GM18909 (cell line): ENCODE data around the gene ZDHHC19.
"Not testable (repeated sequence)": the region's sequence is repeated elsewhere in the genome, so short reads cannot be mapped to it uniquely, and the experiment has no call there.

ENCODE experiments used
- ATAC-seq: cut with Tn5 transposase; IDR thresholded peaks from one replicate; pipeline ENCODE4 v1.9.1; 2021; ENCODE audit warnings: mild to moderate bottlenecking; ENCODE audit not compliant: unreplicated experiment, poor library complexity

ZDHHC19 gene

DNA sequence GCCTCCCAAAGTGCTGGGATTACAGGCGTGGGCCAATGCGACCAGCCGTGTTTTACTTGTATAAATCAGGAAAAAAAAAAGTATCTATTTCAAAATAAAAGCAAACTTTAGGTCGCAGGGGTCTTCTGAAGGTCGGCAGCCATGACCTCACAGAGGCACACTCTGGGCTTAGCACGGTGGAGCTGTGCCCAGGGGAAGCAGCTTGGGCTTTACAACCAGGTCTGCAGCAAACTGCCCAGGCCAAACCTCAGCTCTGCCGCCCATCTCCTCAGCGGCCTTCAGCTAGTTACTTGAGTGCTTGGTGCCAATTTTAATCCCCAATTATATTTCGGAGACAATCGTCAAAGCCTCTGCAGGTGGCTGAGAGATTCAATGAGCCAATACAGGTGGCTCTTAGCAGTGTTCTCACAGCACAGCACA lies 30.1 kb downstream of the ZDHHC19 start:
- ATAC-seq = no peak

DNA sequence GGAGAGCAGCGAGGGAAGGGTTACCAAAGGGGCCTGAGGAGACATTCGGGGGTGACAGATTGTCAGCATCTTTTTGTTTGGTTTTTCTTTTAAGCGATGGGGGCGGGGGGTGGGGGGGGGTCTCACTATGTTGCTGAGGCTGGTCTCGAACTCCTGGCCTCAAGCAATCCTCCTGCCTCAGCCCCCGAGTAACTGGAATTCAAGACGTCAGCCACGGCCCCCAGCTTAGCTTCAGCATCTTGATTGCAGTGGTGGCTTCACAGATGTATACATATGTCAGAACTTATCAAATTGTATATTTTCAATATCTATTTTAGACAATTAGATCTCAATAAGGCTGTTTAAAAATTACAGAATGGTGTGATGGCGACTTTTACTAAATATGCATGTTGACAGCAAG lies 30.9 kb downstream of the ZDHHC19 start:
- no peak for ATAC-seq

DNA sequence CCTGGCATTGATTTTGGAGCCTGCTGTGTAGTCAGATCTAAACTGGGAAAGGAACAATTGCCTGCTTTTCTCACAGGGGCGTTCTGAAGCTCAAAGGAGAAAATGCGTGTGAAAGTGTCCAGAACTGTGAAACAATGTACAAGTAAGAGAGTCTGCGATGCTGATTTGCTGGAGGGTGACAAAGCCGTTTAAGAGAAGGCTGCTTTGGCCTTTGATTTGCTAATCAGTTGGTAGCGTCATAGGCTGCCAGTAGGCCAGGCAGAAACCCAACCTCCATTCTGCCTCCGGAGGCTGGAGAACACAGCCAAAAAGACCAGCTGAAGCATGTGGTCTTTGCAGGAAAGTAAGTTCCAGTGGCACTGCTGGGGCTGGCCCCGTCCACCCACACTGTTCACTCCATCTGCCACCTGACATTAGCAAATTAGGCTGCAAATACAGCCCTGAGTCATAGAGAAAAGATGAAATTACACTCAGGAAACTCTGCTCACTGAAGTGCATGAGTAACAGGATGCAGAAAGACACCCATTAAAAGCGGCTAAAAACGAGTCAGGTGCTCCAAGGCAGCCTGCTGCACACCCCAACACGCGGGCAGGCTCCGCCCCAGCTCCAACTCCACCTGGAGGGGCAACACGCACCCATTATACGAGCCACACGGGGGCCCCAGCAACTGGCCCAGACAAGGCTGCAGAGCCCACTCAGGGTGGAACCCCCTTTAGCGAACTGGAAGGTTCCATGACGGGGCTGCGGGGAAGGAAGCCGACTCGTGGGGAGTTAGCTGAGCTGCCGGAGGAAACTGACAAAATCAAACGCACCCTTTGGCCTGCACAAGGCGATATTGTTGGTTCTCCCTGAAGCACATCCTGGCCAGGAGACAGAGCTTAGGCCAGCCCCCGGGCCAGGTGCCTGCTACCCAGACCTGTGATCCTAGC lies 31.6 kb downstream of the ZDHHC19 start:
- ATAC-seq = peak; percentile 76

DNA sequence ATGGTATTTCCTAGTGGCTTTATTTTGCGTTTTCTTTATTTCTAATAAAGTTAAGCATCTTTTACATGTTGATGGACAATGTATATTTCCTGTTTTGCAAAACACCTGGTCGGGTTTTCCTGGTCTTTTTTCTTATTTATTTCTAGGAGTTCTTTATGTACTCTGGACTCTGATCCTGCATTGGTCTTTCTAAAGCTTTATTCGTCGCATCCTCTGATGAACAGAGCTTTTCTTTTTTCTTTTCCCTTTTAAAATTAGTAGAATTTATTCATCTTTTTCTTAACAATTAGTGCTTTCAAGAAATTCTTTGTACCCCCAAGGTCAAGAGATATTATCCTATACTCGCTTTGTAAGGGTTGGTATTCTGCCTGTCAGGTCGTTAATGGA lies 32.2 kb downstream of the ZDHHC19 start:
- no peak for ATAC-seq

DNA sequence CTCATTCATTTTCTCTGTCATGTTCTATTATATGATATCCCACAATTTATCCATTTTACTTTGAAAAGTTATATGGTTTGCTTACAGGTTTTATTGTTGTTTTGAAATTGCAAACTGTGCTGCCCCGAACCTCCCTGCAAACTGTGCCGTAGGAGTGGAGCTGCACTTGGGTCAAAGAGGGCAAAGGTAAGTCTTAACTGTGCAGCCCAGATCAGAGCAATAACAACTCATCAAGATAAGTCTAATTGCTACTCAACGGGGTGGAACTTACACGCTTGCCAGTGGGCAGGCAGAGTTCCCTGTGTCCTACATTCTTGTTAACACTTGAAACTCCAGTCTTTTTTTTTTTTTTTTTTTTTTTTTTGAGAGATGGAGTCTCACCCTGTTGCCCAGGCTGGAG lies 33.2 kb downstream of the ZDHHC19 start:
- no peak for ATAC-seq

DNA sequence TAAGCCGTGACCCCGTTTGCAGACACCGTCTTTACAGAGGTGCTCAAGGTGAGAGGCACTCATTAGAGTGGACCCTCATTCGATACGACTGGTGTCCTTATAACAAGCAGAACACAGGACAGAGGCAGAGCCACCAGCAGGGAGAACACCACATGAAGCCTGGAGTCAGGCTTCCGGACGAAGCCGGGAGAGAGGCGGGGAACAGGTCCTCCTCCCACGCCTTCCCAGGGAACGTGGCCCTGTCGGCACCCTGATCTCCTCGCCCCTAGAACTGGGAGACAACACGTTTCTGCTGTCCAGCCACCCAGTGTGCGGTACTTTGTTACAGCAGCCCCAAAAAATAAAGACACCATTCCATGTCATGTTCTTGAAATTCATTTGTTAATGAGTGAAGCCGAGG lies 33.6 kb downstream of the ZDHHC19 start:
- ATAC-seq = no peak

DNA sequence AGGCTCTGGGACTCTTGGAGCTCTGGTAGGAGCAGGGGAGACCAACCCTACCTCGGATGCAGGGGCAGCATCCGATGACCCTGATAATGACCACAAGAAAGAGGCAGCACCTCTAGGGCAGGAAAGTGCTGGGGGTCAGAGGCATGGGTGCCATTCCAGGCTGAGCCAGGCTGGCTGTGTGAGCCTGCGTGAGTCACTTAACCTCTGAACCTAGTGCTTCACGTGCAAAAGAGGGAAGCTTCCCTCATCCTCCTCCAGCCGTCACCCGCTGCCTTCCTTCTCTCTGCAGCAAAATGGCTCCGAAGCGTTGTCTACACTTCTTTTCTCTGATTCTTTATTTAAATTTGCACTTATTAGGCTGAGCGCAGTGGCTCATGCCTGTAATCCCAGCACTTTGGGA lies 35.5 kb downstream of the ZDHHC19 start:
- ATAC-seq = no peak

DNA sequence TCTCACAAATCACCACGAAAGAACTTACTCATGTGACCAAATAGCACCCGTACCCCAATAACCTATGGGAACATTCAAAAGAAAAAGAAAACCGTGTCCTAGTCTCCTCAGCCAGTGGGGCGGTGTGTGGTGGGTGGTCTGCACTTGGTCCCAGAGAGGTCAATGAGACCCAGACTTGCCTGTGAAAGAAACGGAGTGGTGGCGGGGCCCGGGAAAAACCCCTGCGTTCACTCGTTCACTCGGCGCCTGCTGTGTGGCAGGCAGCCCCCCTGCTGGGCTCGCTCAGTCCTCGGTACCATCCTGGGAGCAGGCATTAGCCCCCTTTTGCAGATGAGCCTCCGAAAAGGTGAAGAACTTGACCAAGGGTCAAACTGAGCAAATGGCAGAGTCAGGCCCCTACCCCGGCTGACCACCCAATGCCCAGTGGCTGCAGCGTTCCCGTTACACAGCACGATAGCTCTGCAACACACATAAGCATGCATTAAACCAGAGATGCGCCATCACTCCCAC lies 36.0 kb downstream of the ZDHHC19 start:
- ATAC-seq = no peak

DNA sequence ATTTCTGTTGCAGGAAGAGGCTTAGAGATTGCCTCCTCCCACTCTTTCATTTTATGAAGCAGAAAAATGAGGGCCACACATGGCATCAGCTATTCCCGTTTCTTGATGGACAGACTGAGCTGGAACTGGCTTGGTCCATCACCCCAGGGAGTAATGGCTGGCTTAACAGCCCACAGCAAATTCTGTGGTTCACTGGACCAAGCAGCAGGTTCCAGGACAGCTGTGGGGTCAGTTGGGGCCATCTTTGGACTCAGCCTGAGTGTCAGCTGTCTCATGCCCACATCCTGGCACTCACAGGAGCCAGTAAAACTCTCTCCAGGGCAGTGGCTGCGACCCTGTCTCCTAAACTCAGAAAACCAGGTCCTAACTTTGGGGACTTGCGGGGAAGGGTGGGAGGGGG lies 36.5 kb downstream of the ZDHHC19 start:
- no peak for ATAC-seq

DNA sequence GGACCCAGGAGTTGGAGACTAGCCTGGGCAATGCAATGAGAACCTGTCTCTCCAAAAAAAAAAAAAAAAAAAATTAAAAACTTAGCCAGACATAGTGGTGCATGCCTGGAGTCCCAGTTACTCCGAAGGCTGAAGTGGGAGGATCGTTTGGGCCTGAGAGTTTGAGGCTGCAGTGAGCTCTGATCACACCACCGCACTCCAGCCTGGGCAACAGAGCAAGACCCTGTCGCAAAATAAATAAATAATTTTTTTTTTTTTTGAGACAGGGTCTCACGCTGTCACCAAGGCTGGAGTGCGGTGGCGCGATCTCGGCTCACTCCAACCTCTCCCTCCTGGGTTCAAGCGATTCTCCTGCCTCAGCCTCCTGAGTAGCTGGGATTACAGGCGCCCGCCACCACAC lies 40.9 kb downstream of the ZDHHC19 start:
- ATAC-seq = not testable (repeated sequence)

DNA sequence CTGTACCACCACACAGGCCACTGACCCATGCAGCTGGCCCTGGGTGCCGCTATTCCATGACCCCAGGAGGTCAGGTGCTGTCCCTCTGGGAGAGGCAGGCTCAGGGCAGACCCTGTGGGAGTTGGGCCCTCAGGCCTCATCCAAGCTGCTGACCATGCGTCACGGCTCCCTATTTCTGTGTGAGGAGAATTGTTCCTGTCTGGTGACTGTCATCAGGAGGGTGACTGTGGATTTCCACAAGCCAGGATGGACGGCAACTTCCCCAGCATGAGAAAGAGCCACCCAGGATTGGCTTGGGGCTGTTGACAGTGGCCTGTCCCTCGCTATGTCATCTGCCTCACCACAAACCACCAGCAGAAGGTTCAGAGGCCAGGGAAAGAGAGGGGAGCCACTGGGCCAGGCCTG lies 41.4 kb downstream of the ZDHHC19 start:
- no peak for ATAC-seq

DNA sequence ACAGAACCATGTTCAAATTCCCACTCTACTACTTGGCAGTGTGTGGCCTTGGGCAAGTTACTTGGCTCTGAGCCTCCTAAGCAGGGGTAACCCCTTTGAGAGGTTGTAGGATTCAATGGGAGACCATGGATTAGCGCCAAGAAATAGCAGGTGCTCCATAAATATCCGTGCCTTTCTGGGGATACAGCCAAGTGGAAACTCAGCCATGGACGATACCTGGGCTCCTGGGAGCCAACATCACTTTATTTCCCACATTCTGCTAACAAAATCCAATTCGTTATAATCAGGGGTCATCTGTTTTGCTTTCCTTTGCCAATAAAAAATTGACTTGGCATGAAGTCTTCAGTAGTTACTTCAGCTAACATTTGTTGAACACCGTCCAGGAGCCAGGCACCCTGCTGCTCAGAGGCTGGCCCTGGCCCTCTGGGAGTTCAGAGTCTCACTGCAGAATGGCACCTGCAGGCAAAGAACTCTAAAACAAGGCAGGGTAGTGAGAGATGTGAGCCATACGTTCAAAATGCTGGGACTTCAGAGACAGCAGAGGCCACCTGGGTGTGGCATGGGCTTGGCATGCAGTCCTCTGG lies 42.3 kb downstream of the ZDHHC19 start:
- ATAC-seq = no peak

DNA sequence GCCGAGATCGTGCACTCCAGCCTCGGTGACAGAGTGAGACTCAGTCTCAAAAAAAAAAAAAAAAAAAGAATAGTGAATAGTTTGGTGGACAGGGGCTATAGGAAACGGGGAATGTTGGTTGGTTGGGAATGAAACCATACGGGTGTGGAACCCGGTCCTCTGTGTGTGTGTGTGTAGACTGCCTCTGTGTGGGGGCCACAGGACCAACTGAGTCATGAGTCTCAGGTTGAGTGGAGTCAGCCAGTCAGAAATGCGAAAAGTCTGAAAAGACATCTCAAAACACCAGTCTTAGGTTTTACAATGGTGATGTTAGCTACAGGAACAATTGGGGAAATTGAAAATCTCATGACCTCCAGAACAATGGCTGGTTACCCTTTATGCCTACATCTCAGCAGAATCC lies 44.5 kb downstream of the ZDHHC19 start:
- ATAC-seq = no peak

DNA sequence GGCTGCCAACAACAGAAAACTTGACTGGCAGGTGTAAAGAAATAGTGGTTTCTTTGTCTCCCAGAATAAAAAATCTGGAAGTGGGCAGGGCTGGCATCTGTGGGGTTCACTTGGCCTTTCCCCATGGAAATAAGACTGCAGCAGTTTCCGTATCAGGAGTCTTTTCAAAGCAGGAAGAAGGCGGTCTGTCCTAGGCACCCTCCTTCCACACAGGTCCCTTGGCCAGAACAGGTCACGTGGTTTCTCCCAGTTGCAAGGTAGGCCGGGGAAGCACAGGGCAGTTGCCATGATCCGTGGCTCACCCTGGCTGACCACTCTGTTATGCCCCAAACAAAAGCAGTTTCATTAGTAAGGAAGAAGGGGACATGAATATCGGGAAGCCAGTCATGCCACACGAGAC lies 45.4 kb downstream of the ZDHHC19 start:
- no peak for ATAC-seq

DNA sequence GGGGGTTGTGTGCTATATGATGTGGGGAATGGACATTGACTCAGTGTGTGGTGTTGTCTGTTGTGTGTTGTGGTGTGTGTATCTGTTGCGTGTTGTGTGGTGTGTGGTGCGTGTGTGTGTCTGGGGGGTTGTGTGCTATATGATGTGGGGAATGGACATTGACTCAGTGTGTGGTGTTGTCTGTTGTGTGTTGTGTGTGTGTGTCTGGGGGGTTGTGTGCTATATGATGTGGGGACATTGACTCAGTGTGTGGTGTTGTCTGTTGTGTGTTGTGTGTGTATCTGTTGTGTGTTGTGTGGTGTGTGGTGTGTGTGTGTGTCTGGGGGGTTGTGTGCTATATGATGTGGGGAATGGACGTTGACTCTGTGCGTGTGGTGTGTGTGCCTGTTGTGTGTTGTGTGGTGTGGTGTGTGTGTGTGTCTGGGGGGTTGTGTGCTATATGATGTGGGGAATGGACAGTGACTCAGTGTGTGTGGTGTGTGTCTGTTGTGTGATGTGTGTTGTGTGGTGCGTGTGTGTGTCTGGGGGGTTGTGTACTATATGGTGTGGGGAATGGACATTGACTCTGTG lies 46.1 kb downstream of the ZDHHC19 start:
- ATAC-seq = not testable (repeated sequence)

DNA sequence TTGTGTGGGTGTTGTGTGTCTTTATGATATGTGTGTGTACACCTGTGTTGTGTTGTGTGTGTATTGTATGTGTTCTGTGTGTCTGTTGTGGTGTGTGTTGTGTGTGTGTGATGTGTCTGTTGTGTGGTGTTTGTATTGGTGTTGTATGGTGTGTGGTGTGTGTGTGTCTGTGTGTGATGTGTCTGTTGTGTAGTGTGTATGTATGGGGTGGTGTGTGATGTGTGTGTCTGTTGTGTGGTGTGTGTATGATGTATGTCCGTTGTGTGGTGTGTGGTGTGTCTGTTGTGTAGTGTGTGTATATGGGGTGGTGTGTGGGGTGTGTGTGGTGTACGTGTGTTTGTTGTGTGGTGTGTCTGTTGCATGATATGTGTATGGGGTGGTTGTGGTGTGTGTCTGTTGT lies 46.6 kb downstream of the ZDHHC19 start:
- no peak for ATAC-seq

DNA sequence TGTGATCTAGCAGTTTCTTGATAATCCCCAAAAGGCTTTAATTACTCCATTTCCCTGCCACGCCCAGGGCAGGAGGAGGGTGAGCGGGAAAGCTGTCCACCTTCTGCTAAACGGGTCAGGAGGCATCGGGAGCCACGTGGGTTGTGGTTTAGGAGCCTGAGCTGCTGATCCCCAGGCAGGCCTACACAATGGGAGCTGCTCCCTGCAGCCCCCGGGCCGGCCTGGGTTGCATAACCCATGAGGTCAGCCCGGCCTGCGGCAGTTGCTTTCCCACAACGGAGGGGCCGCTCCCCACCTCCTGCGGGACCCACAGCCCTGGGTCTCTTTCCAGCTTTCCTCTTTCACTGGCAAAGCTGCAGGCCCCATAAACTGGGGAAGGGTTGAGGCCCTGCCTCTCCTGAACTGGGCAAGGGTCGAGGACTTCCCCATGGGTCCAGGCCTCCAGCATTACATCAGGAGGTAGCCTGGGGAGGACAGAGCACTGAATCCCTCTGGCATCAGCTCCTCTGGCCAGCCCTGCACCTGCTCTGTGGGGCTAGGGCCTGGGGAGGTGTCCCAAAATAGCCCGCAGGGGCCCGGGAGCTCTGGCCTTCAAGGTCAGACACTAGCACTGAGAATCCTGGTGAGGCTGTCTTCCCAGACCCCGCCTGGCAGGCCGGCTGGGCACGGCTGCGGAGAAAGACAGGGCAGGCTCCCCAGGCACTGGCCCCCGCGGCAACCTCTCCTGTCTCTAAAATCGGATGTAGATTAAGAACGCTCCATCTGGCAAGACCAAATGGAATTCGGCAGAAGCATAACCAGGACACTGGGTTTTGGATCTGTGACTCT lies 47.3 kb downstream of the ZDHHC19 start:
- ATAC-seq = no peak

DNA sequence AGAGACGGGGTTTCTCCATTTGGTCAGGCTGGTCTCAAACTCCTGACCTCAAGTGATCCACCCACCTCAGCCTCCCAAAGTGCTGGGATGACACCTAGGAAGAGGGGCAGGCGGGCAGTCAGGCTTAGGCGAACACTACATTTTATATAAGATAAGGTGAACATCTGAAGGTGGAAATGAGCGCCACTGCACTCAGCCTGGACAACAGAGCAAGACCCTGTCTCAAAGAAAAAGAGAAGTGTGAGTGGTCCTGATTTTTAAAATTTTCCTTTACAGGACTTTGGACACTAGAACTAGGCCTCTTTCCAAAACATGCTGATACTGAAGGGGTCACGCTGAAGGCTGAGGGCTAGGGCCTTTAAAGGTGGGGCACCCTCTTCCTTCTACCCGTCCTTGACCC lies 48.0 kb downstream of the ZDHHC19 start:
- ATAC-seq = no peak

DNA sequence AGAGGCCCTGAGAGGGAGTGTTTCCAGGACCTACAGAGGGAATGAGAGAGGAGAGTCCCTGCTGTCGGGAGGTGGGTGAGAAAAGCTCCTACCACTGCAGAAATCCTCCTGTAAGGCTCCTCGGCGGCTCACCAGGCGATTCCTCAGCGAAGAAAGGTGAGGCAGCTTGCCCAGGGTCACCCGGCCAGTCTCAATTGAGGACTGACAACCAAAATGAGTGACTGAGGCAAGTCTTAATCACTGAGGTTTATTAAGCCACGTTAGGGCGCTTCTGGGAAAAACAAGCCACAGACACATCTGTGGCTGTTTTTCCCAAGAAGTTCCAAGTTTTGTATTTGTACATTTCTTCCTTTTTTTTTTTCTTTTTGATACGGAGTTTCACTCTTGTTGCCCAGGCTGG lies 48.5 kb downstream of the ZDHHC19 start:
- ATAC-seq = no peak

DNA sequence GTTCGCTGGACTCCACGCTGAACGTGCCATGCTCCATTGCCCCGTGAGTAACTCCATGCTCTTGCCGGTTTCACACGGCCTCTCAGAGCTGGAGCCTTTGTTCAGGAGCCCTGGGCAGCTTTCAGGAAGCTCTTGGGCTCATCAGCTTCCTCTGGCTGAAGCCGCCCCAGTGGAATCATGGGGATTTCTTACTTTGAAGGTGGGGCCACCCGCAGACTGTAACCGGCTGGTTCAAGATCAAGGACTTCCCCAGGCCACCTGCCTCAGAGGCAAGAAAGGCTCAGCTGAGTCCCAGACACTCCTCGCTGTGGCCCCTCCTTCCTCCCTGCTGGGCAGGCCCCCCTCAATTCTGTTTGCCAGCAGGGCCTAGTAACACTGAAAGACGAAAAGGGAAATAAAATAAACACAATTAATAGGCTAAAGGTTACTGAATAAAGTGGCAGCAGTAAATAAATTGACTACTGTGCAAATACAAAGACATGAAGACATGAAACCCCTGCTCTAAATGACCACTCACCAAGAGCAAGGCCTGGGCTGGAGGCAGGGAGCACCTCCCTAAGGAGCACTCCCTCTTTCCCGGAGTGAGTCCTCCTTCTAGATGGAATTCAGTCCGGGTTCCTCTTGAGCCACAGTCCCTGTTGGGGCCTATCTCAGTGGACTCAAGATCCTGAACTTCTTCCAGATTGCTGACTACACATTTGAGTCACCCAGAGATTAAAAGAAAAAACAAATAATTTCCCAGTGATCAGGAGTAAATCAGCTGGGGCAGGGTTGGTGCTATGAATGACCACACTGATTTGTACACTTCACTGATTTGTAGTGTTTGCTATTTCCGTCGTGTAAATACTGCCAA lies 51.0 kb downstream of the ZDHHC19 start:
- ATAC-seq = peak; percentile 89
